ENCODE measurements around the gene AHCTF1. TPM values are rescaled to one million over a fixed set of nuclear protein-coding genes. Genes with fewer than 3 reads are reported as not detected.

AHCTF1 gene
- total RNA-seq, 1 donor from 2014 or later, result 62.1 TPM

DNA sequence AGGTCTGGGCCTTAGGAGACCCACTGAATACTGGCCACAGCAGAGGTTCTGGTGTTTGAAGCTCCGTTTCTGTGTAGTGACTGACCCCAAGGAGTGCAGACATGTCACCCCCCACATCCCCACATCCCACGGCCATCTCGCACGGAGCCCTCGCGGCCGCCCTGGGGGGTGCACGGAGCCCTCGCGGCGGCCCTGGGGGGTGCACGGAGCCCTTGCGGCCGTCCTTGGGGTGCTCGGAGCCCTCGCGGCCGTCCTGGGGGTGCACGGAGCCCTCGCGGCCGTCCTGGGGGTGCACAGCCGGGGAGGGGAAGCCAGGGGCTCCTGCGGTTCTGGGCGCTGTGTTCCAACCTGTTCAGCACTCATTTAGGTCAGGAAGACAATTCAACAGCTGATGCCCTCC lies 139.1 kb downstream of the AHCTF1 start:
- H3K4me3 ChIP-seq, result no peak overlapping the region
- H3K4me2 ChIP-seq, result no peak overlapping the region
- H3K9me3 ChIP-seq (ENCODE audit: low read depth), result no peaks in the 10 kb centered on the region
- no peak overlapping the region for H3K27ac ChIP-seq
- H3K36me3 ChIP-seq, result no peaks in the 10 kb centered on the region
- Mint-ChIP-seq H3K27ac (peak overlapping the region; percentile 24), H3K9me3 (no peaks in the 10 kb centered on the region), H3K36me3 (peaks cover 2% of the 10 kb centered on the region), H3K4me1 (peaks cover 35% of the 10 kb centered on the region), H3K27me3 (ENCODE audit: insufficient read depth, low read depth) (peaks cover 10% of the 10 kb centered on the region), H3K4me3 (no peak overlapping the region)
- no peak overlapping the region for H3K9ac ChIP-seq
- no peak for DNase-seq (ENCODE audit: low spot score)
- peaks cover 23% of the 10 kb centered on the region for H3K4me1 ChIP-seq
- no peaks in the 10 kb centered on the region for H3K27me3 ChIP-seq
- H4K20me1 ChIP-seq (ENCODE audit: low read depth), result no peaks in the 10 kb centered on the region
- H3K79me2 ChIP-seq (ENCODE audit: low read depth), result no peaks in the 10 kb centered on the region
- TF ChIP-seq, protein P1, sequence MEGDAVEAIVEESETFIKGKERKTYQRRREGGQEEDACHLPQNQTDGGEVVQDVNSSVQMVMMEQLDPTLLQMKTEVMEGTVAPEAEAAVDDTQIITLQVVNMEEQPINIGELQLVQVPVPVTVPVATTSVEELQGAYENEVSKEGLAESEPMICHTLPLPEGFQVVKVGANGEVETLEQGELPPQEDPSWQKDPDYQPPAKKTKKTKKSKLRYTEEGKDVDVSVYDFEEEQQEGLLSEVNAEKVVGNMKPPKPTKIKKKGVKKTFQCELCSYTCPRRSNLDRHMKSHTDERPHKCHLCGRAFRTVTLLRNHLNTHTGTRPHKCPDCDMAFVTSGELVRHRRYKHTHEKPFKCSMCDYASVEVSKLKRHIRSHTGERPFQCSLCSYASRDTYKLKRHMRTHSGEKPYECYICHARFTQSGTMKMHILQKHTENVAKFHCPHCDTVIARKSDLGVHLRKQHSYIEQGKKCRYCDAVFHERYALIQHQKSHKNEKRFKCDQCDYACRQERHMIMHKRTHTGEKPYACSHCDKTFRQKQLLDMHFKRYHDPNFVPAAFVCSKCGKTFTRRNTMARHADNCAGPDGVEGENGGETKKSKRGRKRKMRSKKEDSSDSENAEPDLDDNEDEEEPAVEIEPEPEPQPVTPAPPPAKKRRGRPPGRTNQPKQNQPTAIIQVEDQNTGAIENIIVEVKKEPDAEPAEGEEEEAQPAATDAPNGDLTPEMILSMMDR (IDR thresholded peaks at IDR 0.05), result no peak
- TF ChIP-seq EZH2 (IDR thresholded peaks at IDR 0.05), result no peak
- TF ChIP-seq EZH2phosphoT487 (IDR thresholded peaks at IDR 0.05), result no peak
- H2AFZ ChIP-seq (replicated peaks), result no peak overlapping the region
- H3F3A ChIP-seq (ENCODE audit: low read depth), result no peaks in the 10 kb centered on the region

DNA sequence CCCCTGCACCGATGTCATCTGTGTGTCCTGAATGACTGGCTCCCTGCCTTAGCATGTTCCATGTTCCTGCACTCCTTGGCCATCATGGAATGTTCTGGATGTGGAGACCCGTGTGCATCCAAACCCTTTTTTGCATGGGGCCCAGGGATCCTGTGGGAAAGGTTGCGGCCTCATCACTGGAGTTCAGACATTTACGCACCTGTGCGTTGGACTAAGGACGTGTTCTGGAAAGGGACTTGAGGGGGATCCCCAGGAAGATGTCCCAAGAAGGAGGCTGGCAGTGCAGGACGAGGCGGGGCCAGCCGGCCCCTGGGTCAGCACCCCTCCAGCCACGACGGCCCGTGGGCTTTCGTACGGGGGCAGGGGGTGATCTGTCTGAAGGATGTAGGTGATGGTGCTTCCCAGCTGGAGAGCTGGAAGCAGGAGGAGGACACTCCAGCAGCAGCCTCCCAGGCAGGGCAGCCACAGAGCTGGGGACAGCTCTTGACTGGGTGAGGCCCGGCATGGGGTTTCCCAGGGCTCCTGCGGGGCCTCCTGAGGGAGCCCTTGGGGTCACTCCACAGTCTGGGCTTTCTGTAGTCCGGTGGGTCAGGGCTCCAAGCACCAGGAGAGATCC lies 140.3 kb downstream of the AHCTF1 start:
- Histone ChIP-seq H3K9me3 (ENCODE audit: low read depth) (no peaks in the 10 kb centered on the region), H3K4me3 (no peak overlapping the region), H3K4me1 (peaks cover 23% of the 10 kb centered on the region), H3K27ac (no peak overlapping the region), H3K4me2 (no peak overlapping the region), H3K27me3 (no peaks in the 10 kb centered on the region), H2AFZ (replicated peaks) (no peak overlapping the region), H3K79me2 (ENCODE audit: low read depth) (no peaks in the 10 kb centered on the region), H4K20me1 (ENCODE audit: low read depth) (no peaks in the 10 kb centered on the region), H3K9ac (no peak overlapping the region), H3K36me3 (no peaks in the 10 kb centered on the region), H3F3A (ENCODE audit: low read depth) (no peaks in the 10 kb centered on the region)
- Mint-ChIP-seq H3K9me3 (no peaks in the 10 kb centered on the region), H3K27ac (no peak overlapping the region), H3K27me3 (ENCODE audit: insufficient read depth, low read depth) (peaks cover 10% of the 10 kb centered on the region), H3K36me3 (peaks cover 2% of the 10 kb centered on the region), H3K4me1 (peaks cover 35% of the 10 kb centered on the region), H3K4me3 (no peak overlapping the region)
- DNase-seq (ENCODE audit: low spot score), result no peak
- no peak for TF ChIP-seq EZH2phosphoT487 (IDR thresholded peaks at IDR 0.05)
- TF ChIP-seq EZH2 (IDR thresholded peaks at IDR 0.05), result no peak
- TF ChIP-seq, protein P1 (IDR thresholded peaks at IDR 0.05), result no peak

DNA sequence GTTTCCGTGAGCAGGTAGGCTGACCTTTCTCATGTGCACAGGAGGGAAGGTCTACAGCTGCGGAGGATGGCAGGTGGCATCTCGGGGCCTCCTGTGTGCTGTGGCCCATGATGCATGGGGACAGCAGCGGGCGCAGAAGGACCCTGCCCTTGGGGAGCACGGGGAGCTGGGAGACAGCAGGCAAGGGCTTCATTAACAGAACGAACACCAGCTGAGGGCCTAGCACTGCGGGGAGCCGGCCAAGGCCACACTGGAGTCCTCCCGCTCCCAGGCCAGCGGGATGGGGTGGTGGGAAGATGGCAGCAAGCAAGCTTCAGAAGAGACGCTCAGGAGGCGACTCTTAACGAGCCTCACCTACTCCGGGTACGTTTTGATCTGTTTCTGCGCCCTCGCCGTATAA lies 140.9 kb downstream of the AHCTF1 start:
- Histone ChIP-seq H3K9ac (no peak overlapping the region), H3F3A (ENCODE audit: low read depth) (no peaks in the 10 kb centered on the region), H3K9me3 (ENCODE audit: low read depth) (no peaks in the 10 kb centered on the region), H3K79me2 (ENCODE audit: low read depth) (no peaks in the 10 kb centered on the region), H3K4me3 (no peak overlapping the region), H4K20me1 (ENCODE audit: low read depth) (no peaks in the 10 kb centered on the region), H3K36me3 (no peaks in the 10 kb centered on the region), H3K4me2 (no peak overlapping the region), H2AFZ (replicated peaks) (no peak overlapping the region), H3K4me1 (peaks cover 23% of the 10 kb centered on the region), H3K27ac (no peak overlapping the region), H3K27me3 (no peaks in the 10 kb centered on the region)
- TF ChIP-seq EZH2phosphoT487 (IDR thresholded peaks at IDR 0.05) (no peak), EZH2 (IDR thresholded peaks at IDR 0.05) (no peak)
- TF ChIP-seq, protein P1 (IDR thresholded peaks at IDR 0.05), result no peak
- Mint-ChIP-seq H3K4me3 (no peak overlapping the region), H3K27ac (no peak overlapping the region), H3K9me3 (no peaks in the 10 kb centered on the region), H3K27me3 (ENCODE audit: insufficient read depth, low read depth) (peaks cover 10% of the 10 kb centered on the region), H3K4me1 (peaks cover 37% of the 10 kb centered on the region), H3K36me3 (peaks cover 2% of the 10 kb centered on the region)
- no peak for DNase-seq (ENCODE audit: low spot score)

Data from neural progenitor cell (in vitro differentiated cells).